ENCODE results near the gene GBP3. TPM values are rescaled to one million over a fixed set of nuclear protein-coding genes. Genes with fewer than 3 reads are reported as not detected.
"Not testable (repeated sequence)": the region's sequence is repeated elsewhere in the genome, so short reads cannot be mapped to it uniquely, and the experiment has no call there.

The GBP3 gene, protein sequence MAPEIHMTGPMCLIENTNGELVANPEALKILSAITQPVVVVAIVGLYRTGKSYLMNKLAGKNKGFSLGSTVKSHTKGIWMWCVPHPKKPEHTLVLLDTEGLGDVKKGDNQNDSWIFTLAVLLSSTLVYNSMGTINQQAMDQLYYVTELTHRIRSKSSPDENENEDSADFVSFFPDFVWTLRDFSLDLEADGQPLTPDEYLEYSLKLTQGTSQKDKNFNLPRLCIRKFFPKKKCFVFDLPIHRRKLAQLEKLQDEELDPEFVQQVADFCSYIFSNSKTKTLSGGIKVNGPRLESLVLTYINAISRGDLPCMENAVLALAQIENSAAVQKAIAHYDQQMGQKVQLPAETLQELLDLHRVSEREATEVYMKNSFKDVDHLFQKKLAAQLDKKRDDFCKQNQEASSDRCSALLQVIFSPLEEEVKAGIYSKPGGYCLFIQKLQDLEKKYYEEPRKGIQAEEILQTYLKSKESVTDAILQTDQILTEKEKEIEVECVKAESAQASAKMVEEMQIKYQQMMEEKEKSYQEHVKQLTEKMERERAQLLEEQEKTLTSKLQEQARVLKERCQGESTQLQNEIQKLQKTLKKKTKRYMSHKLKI
- 10 to 100 TPM in 1 of 12 donors, 1 to 10 TPM in 10, not detected in 1; 2.0 to 10.1 (median 2.8) TPM for polyA plus RNA-seq (ENCODE audit: insufficient read length in 12 of 12)
- long read RNA-seq, donor 1, transcript GBP3-202 (11 exons, 3,067 nt) = major isoform, 5 of 11 reads
- long read RNA-seq, donor 1, partial matches to known transcripts = 5 of 11 reads
- long read RNA-seq, donor 1, other reads (novel, unspliced or antisense) = 0 of 11 reads
- long read RNA-seq, donor 2 = 0 reads
- long read RNA-seq, donor 3 = 0 reads
- long read RNA-seq, donor 4 = 0 reads
- long read RNA-seq, donor 5, partial matches to known transcripts = 0 of 1 reads
- long read RNA-seq, donor 5, other reads (novel, unspliced or antisense) = 0 of 1 reads
- long read RNA-seq, donor 6 = 0 reads
- long read RNA-seq, donor 7 = 0 reads
- long read RNA-seq, donor 8 = 0 reads
- long read RNA-seq, donor 9 = 0 reads
- long read RNA-seq, donor 10 = 0 reads
- long read RNA-seq, donor 11 = 0 reads

- DNase-seq = peak; percentile 17
Observed at GRCh38 chr1:89022167-89022959, at the start of gene GBP3. Gene GBP3 (minus strand): TSS chr1:89022866. CDS start chr1:89020721, 2,145 bp downstream.

DNA sequence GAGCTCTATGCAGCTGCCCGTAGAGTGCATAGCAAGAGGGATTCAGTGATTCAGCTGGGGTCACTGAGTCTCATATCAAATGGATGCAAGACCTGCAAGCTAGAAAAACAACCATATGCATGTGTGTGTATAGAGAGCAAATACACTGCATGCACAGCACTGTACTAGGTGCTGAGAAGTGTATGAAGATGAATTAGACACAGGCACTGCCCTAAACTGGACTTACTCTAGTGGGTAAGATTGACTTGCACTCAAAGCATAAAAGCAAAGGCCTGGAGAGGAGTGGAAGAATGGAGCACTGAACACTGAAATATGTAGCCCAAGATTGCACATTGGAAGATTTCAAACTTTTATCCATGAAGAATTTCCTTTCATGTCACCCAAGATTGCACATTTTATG, 47.8 kb upstream of the GBP3 start:
- DNase-seq = no peak

DNA sequence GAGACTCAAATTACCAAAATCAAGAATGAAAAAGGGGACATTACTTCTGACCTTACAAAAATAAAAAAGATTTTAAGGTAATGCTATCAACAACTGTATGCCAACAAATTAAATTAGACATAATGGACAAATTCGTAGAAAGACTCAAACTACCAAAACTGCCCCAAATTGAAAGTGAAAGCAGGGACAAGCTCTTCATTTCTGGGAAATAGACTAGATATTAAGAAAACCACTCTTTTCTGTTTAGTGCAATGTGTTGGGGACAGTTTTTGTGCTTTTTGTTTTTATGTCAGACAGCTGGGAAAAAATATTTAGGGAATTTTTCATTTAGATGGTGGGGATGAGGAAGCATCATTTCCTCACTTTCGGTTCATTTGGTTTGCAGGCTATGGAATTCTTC, 47.3 kb upstream of the GBP3 start:
- DNase-seq = no peak

- DNase-seq = no peak
Observed at GRCh38 chr1:89068291-89068690, 45.6 kb upstream of the GBP3 start.

DNA sequence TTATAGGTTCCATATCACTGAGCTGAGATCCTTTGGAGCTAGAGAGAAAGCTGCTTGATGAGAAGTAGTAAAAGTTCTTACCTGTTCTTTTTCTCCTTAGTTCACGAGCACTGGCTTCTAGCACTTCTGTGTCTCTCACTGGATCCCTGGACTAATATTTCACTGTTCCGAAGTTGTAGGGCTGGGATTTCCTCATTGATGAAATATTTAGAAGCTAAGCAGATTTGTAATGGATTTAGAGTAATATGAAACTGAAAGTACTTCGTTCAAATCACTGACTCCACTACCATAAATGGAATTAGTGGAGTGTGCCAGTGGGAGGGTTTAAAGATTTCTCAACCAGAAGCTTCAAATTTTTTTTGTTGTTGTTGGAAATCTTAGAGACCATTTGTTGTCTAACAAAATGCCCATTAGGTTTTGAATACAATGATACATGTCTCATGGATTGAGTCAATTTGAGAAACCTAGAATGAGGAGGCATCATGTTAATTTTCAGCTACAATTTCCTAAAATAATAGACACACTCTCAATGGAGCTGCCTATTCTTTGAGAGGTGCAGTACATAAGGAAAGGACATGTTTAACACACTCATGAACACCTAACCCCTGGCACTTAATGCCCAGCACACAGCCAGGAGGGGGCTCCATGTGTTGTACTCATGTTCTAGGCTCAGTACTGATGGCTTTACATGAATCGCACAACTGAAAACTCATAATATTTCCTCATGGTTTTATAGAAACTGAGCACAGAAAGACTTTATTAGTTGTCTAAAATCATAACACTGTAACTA, 42.6 kb upstream of the GBP3 start, which contains the start of gene GBP1:
Gene GBP1, minus strand, starts transcription at position 130 of the 790 bp plus-strand sequence. CDS start 1,974 bp downstream, outside the sequence.
- DNase-seq = peak; percentile 65

DNA sequence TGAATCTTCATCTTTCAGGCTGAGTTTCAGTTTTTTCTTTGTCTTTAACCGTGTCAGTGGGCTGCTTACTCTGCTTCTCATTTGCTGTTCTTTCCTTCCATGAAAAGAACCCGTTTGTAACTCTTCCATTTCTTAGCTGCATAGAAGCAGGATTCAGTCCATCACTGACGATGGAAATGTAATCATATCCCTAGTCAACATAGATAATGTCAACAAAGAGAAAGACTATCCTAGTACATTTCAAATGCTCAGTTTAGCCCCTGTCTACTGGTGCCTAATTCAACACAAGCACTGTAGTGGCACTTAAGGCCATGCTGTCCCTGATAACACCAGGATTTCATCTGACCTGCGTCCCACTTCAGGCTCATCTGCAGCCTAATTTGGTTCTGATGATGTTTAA, 42.0 kb upstream of the GBP3 start:
- DNase-seq = peak; percentile 30

- DNase-seq = no peak
Observed at GRCh38 chr1:89063094-89063493, 40.4 kb upstream of the GBP3 start.

GRCh38 chr1:89060091-89060490, 37.4 kb upstream of the GBP3 start:
- no peak for DNase-seq

DNA sequence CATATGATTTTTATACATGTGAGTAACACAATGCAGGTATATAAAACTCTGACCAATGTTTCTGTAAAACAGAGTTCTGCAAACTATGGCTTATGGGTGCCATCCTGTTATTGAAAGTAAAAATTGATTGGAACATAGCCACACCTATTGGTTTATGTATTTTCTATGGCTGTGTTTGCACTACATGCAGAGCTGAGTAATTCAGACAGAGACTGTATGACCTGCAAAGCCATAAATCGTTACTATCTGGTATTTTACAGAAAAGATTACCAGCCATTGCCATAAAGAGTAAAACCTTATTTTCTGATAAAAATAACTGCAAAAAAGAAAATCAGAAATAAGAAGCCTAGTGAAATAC, 29.3 kb upstream of the GBP3 start:
- no peak for DNase-seq

GRCh38 chr1:89051300-89051954, 28.8 kb upstream of the GBP3 start:
- DNase-seq = no peak

- DNase-seq = no peak
Observed at GRCh38 chr1:89050649-89051033, 28.0 kb upstream of the GBP3 start.

GRCh38 chr1:89049901-89050648, 27.4 kb upstream of the GBP3 start:
- not testable (repeated sequence) for DNase-seq

DNA sequence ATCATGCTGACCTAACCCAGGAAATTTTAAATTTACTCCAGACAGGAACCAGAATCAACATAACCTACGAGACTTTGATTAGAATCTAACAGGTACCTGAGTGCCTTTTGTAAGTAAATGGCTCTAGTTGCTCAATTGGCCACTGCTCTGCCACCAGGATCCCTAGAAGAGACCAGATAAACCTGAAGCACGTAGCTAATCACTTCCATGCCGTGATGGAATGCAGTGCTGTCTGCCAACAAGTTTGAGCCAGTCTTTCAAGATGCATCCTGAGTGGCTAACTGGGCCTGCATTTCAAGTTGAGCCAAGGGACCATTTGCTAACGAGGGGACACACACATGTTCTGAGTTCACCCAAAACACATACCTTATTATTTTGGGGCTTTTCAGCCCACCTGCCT, 26.5 kb upstream of the GBP3 start:
- DNase-seq = not testable (repeated sequence)

- no peak for DNase-seq
Observed at GRCh38 chr1:89047734-89048133, 25.1 kb upstream of the GBP3 start.

- DNase-seq = not testable (repeated sequence)
Observed at GRCh38 chr1:89046318-89047183, 23.9 kb upstream of the GBP3 start.

DNA sequence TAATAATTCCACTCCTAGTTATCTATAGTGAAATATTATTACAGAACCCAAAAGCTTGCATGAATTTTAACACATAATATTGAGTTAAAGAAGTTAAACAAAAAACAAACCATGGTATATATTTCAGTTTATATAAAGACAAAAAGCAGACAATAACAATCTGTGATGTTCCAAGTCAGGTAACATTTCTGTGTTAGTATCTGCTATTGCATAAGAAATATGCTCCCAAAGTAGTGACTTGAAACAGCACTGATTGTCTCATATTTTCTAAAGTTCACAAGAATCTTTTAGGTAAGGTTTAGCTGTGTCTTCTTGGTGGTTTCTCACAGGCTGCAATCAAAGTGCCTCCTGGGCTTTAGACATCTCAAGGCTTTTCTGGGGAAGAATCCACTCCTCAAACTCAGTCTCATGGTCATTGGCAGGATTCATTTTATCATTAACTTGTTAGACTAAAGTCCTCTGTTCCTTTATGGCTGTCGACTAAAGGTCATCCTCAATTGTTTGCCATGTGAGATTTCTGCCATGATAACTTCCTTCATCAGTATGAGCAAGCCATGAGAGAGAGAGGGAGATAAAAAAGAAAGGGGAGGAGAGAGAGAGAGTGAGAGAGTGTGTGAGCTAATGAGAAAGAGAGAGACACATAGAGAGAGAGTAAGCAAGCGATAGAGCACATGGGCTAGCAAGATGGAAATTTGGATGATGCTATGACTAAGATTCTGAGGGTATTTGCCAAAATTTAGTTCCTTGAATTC, 22.5 kb upstream of the GBP3 start:
- DNase-seq = no peak

DNA sequence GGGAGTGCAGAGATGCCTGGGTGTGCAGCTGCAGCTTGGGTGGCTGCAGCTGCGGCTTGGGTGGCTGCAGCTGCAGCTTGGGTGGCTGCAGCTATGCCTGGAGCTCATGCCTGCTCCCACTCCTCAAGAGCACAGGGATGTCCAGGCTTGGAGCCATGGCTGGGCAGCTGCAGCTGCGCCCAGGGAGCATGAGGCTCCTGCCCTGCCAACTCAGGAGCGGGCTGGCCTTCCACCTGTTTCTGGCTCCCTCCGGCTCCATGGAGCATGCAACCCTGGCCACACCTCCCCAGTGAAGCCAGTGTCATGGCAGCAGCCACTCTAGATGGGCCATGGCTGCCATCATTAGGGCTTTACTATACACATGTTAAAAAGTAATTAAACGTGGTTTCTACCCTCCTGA, 21.3 kb upstream of the GBP3 start:
- DNase-seq = no peak

- no peak for DNase-seq
Observed at GRCh38 chr1:89042491-89042890, 19.8 kb upstream of the GBP3 start.
